ENCODE measurements around the gene PDE11A. TPM values are rescaled to one million over a fixed set of nuclear protein-coding genes. Genes with fewer than 3 reads are reported as not detected.

The PDE11A gene
- polyA plus RNA-seq, 2 of the 4 experiments (the other 2 are of a cell fraction) = 3.6 to 5.6 TPM

GRCh38 chr2:177680866-177681712, 391.5 kb downstream of the PDE11A start:
- ChIA-PET CTCF (no interaction called here), POLR2A (no interaction called here)
- H3K27ac ChIP-seq = no peak overlapping the region
- no peaks in the 10 kb centered on the region for H3K9me3 ChIP-seq
- no peak for DNase-seq (ENCODE audit: low read depth in 1 of 2, low spot score in 1 of 2)
- TF ChIP-seq ZNF302 (CRISPR knock-in tag; IDR thresholded peaks at IDR 0.05) = no peak
- no peak for TF ChIP-seq JUN (IDR thresholded peaks at IDR 0.05)
- no peak for TF ChIP-seq FOSB (CRISPR knock-in tag; IDR thresholded peaks at IDR 0.05)
- no peak for FAIRE-seq
- ATAC-seq = no peak
- no peak overlapping the region for H3K4me2 ChIP-seq
- no peak overlapping the region for H3K4me3 ChIP-seq
- H3K4me1 ChIP-seq = no peaks in the 10 kb centered on the region
- 72% methylated on average over 6 of the region's 6 CpGs for WGBS (ENCODE audit: missing lambda C conversion rate)

DNA sequence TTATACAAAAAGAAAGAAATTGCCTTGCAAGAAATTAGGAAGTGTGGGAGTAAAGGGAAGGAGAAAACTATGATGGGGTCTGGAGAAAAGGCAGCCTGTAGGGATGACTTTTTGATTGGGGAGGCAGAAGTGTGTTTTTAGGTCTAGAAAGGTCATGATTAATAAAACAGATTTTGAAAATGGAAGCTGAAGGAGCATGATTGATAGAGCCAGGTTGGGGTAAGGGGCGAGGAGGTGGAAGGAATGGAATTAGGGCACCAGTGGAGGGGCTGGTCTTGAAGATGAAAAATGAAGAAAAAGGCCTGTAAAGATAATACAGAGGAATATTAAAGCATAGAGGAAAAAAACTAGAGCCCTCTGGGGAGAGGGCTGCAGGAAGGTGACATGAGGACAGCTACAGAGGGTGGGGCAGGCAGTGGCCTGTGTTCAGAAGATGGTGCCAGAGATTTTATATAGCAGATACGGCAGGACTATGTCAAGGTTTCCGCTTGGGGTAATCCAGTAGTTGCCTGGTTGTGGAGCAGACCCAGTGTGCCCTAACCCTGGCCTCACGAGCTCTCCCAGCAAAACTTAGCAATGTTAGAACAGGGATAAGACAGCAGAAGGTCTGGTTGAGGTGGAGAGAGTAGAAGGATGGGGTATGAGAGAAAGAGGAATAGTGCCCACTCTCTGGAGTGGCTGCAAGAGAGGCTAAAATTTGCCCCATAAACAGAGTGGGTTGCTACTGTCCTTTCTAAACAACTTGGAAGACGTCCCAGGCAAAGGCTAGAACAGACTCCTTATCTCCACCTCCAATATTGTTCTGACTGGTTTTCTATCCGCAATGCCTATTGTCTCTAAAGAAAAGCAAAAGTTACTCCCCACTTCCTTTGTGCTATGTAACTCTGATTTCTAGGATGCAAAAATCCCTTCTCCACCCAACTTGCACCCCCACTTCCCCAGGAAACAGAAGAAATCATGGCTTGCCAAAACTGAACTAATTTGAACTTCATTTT, 392.7 kb downstream of the PDE11A start:
- WGBS (ENCODE audit: missing lambda C conversion rate) = 75% methylated on average over 6 of the region's 6 CpGs
- no peak overlapping the region for H3K4me3 ChIP-seq
- no peak overlapping the region for H3K27ac ChIP-seq
- ChIA-PET POLR2A (no interaction called here), CTCF (interaction anchor here (1.3 to 1.4 kb wide), 2 partner anchors 12 to 13 kb away, joined by 3 to 4 read pairs; no protein-coding TSS in a partner anchor)
- DNase-seq (ENCODE audit: low read depth in 1 of 2, low spot score in 1 of 2) (no peak), ATAC-seq (no peak), FAIRE-seq (no peak)
- H3K4me1 ChIP-seq = no peaks in the 10 kb centered on the region
- H3K9me3 ChIP-seq = no peaks in the 10 kb centered on the region
- TF ChIP-seq FOXS1 (CRISPR knock-in tag; IDR thresholded peaks at IDR 0.05) = no peak
- TF ChIP-seq GATA3 (IDR thresholded peaks at IDR 0.05; ENCODE audit: borderline replicate concordance) = no peak
- no peak for TF ChIP-seq TP53 (CRISPR knock-in tag; IDR thresholded peaks at IDR 0.05)
- no peak for TF ChIP-seq ELK1 (IDR thresholded peaks at IDR 0.05; ENCODE audit: low read depth, low read length)
- TF ChIP-seq BHLHE40 (IDR thresholded peaks at IDR 0.05; ENCODE audit: low read depth, low read length) = no peak
- TF ChIP-seq FOSB (CRISPR knock-in tag; IDR thresholded peaks at IDR 0.05) = no peak
- TF ChIP-seq, protein P1, sequence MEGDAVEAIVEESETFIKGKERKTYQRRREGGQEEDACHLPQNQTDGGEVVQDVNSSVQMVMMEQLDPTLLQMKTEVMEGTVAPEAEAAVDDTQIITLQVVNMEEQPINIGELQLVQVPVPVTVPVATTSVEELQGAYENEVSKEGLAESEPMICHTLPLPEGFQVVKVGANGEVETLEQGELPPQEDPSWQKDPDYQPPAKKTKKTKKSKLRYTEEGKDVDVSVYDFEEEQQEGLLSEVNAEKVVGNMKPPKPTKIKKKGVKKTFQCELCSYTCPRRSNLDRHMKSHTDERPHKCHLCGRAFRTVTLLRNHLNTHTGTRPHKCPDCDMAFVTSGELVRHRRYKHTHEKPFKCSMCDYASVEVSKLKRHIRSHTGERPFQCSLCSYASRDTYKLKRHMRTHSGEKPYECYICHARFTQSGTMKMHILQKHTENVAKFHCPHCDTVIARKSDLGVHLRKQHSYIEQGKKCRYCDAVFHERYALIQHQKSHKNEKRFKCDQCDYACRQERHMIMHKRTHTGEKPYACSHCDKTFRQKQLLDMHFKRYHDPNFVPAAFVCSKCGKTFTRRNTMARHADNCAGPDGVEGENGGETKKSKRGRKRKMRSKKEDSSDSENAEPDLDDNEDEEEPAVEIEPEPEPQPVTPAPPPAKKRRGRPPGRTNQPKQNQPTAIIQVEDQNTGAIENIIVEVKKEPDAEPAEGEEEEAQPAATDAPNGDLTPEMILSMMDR (IDR thresholded peaks at IDR 0.05) = no peak
- no peak for TF ChIP-seq MYC (IDR thresholded peaks at IDR 0.05; ENCODE audit: borderline replicate concordance, low read length)
- TF ChIP-seq SREBF2 (IDR thresholded peaks at IDR 0.05) = no peak
- H3K4me2 ChIP-seq = no peak overlapping the region

DNA sequence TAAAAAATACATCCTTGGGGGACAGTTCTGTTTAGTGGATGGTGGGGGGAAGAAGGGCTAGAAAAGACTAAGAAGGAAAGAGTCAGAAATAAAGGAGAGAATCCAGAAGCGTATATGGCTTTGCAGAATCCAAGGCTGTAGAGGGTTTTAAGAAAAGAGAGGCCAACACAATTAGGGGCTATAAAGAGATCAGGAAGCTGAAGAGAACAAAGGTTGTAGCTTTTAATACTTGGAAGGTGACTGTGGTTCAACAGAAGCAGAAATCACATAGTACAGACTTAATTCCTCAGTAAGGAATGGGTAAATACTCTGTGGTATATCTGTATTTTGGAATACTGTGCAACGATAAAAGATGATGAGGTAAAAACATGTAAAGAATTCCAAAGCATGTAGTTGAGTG, 393.6 kb downstream of the PDE11A start:
- FAIRE-seq (peak; percentile 13), ATAC-seq (no peak), DNase-seq (ENCODE audit: low read depth in 1 of 2, low spot score in 1 of 2) (no peak)
- TF ChIP-seq FOXS1 (CRISPR knock-in tag; IDR thresholded peaks at IDR 0.05) (no peak), NPAS2 (CRISPR knock-in tag; IDR thresholded peaks at IDR 0.05; ENCODE audit: borderline replicate concordance) (no peak), REST (IDR thresholded peaks at IDR 0.05) (no peak), MAFK (IDR thresholded peaks at IDR 0.05; ENCODE audit: partially characterized antibody) (no peak), KDM5A (IDR thresholded peaks at IDR 0.05) (no peak)
- no peak overlapping the region for H3K4me2 ChIP-seq
- ChIA-PET CTCF (interaction anchor here (0.9 to 1.4 kb wide), 4 partner anchors 9 to 45 kb away, joined by 3 to 4 read pairs (median 3); no protein-coding TSS in a partner anchor), POLR2A (no interaction called here)
- no peaks in the 10 kb centered on the region for H3K4me1 ChIP-seq
- no peak overlapping the region for H3K4me3 ChIP-seq
- WGBS (ENCODE audit: missing lambda C conversion rate) = 58% methylated on average over 2 of the region's 2 CpGs
- H3K27ac ChIP-seq = no peak overlapping the region
- no peaks in the 10 kb centered on the region for H3K9me3 ChIP-seq

All from A549 (cell line).